Measurements from ENCODE around the gene ORC2.

- TF ChIP-seq, protein P1, sequence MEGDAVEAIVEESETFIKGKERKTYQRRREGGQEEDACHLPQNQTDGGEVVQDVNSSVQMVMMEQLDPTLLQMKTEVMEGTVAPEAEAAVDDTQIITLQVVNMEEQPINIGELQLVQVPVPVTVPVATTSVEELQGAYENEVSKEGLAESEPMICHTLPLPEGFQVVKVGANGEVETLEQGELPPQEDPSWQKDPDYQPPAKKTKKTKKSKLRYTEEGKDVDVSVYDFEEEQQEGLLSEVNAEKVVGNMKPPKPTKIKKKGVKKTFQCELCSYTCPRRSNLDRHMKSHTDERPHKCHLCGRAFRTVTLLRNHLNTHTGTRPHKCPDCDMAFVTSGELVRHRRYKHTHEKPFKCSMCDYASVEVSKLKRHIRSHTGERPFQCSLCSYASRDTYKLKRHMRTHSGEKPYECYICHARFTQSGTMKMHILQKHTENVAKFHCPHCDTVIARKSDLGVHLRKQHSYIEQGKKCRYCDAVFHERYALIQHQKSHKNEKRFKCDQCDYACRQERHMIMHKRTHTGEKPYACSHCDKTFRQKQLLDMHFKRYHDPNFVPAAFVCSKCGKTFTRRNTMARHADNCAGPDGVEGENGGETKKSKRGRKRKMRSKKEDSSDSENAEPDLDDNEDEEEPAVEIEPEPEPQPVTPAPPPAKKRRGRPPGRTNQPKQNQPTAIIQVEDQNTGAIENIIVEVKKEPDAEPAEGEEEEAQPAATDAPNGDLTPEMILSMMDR (IDR thresholded peaks at IDR 0.05): no peak
- TF ChIP-seq POLR2A (IDR thresholded peaks at IDR 0.05): no peak
- no peak for TF ChIP-seq EP300 (IDR thresholded peaks at IDR 0.05)
Observed at GRCh38 chr2:200944467-200945394, 18.7 kb downstream of the ORC2 start.

Data from ovary (tissue), 3 donors.